ENCODE measurements around the gene FNDC1. TPM values are rescaled to one million over a fixed set of nuclear protein-coding genes. Genes with fewer than 3 reads are reported as not detected.
"Not testable (repeated sequence)": the region's sequence is repeated elsewhere in the genome, so short reads cannot be mapped to it uniquely, and the experiment has no call there.

The FNDC1 gene
- 1 to 10 TPM in 6 of 9 donors, under 1 TPM in 3; 0.51 to 7.5 (median 1.5) TPM for total RNA-seq
- under 1 TPM; 0.08 to 0.19 TPM for polyA plus RNA-seq
- long read RNA-seq, donor 1, result 0 reads
- long read RNA-seq, donor 2, result 0 reads
- long read RNA-seq, donor 3, result 0 reads

- intact Hi-C loops (cut with DNase I), result no loop called here
- peak within 1 kb of the TSS in 2 of 12 donors; percentile 24 to 59 for H3K27ac ChIP-seq
- WGBS, 4 donors, result 1% methylated on average over 59 of the region's 59 CpGs; no CpG with 5 or more reads in 2 of the 4 donors
Measured at GRCh38 chr6:159169193-159169555, at the start of gene FNDC1. TSS of gene FNDC1 (plus strand) at chr6:159169400. CDS start at chr6:159169597, 197 bp downstream.

GRCh38 chr6:159119791-159120190, 49.4 kb upstream of the FNDC1 start:
- Histone ChIP-seq H3K4me3 (no peak overlapping the region), H3K27ac (peak overlapping the region in 1 of 12 donors; percentile 91), H3K27me3 (no peaks in the 10 kb centered on the region), H3K36me3 (no peaks in the 10 kb centered on the region), H3K9me3 (no peaks in the 10 kb centered on the region), H3K4me1 (peaks cover 0 to 60% (median 6%) of the 10 kb centered on the region in 12 donors)
- 88 to 93% (median 91%) methylated on average over 7 of the region's 7 CpGs for WGBS, 4 donors
- intact Hi-C loops (cut with DNase I), result loop anchor here in 3 of 10 donors (10.0 kb wide), 2 partner anchors 405 to 415 kb away; no protein-coding TSS in a partner anchor
- ATAC-seq, result peak in 1 of 4 donors; percentile 49
- no peak for DNase-seq
- TF ChIP-seq CTCF (IDR thresholded peaks at IDR 0.05), result no peak
- TF ChIP-seq POLR2A (IDR thresholded peaks at IDR 0.05), result no peak

More at GRCh38 chr6:159169193-159169555, at the start of gene FNDC1:
- peaks cover 0 to 28% (median 12%) of the 10 kb centered on the region in 12 donors for H3K4me1 ChIP-seq
- ATAC-seq (peak in 2 of 4 donors; percentile 65 to 71), DNase-seq (peak in 3 of 5 donors; percentile 48 to 74 (median 58))
- H3K9me3 ChIP-seq, result no peaks in the 10 kb centered on the region
- peak within 1 kb of the TSS in 11 of 12 donors; percentile 18 to 57 (median 45) for H3K4me3 ChIP-seq
- no peak for TF ChIP-seq POLR2A (IDR thresholded peaks at IDR 0.05)
- TF ChIP-seq CTCF (IDR thresholded peaks at IDR 0.05), result peak in 4 of 12 donors; percentile 8 to 53 (median 22)
- peaks cover 12 to 84% (median 38%) of the 10 kb centered on the region in 9 donors for H3K27me3 ChIP-seq
- no peaks in the 10 kb centered on the region for H3K36me3 ChIP-seq

- no peaks in the 10 kb centered on the region for H3K36me3 ChIP-seq
- peak overlapping the region in 5 of 12 donors; percentile 9 to 91 (median 35) for H3K27ac ChIP-seq
- 75 to 85% (median 82%) methylated on average over 5 of the region's 5 CpGs for WGBS, 4 donors
- ATAC-seq (no peak), DNase-seq (no peak)
- no peak overlapping the region for H3K4me3 ChIP-seq
- H3K4me1 ChIP-seq, result peaks cover 0 to 48% (median 16%) of the 10 kb centered on the region in 12 donors
- intact Hi-C loops (cut with DNase I), result loop anchor here in 2 of 10 donors (10.0 kb wide), 2 partner anchors 407 to 417 kb away; no protein-coding TSS in a partner anchor
- TF ChIP-seq POLR2A (IDR thresholded peaks at IDR 0.05) (no peak), CTCF (IDR thresholded peaks at IDR 0.05) (no peak)
- H3K9me3 ChIP-seq, result no peaks in the 10 kb centered on the region
- no peaks in the 10 kb centered on the region for H3K27me3 ChIP-seq
Measured at GRCh38 chr6:159121486-159121885, 47.7 kb upstream of the FNDC1 start.

GRCh38 chr6:159122453-159122852, 46.7 kb upstream of the FNDC1 start:
- intact Hi-C loops (cut with DNase I), result loop anchor here in 2 of 10 donors (10.0 kb wide), 2 partner anchors 408 to 418 kb away; no protein-coding TSS in a partner anchor
- no peaks in the 10 kb centered on the region for H3K36me3 ChIP-seq
- DNase-seq, result no peak
- H3K4me1 ChIP-seq, result peaks cover 0 to 44% (median 15%) of the 10 kb centered on the region in 12 donors
- H3K9me3 ChIP-seq, result no peaks in the 10 kb centered on the region
- H3K4me3 ChIP-seq, result no peak overlapping the region
- peak overlapping the region in 11 of 12 donors; percentile 48 to 83 (median 74) for H3K27ac ChIP-seq
- no peaks in the 10 kb centered on the region for H3K27me3 ChIP-seq
- 50 to 54% (median 52%) methylated on average over 4 of the region's 4 CpGs for WGBS, 4 donors
- TF ChIP-seq CTCF (IDR thresholded peaks at IDR 0.05) (no peak), POLR2A (IDR thresholded peaks at IDR 0.05) (no peak)
- ATAC-seq, result peak; percentile 32 to 68 (median 58)

GRCh38 chr6:159123831-159124230, 45.4 kb upstream of the FNDC1 start:
- intact Hi-C loops (cut with DNase I), result loop anchor here in 2 of 10 donors (10.0 kb wide), 2 partner anchors 409 to 419 kb away; no protein-coding TSS in a partner anchor
- peak overlapping the region in 8 of 12 donors; percentile 48 to 83 (median 76) for H3K27ac ChIP-seq
- WGBS, 4 donors, result 67 to 89% (median 81%) methylated on average over 2 of the region's 2 CpGs

More at GRCh38 chr6:159123831-159124230, 45.4 kb upstream of the FNDC1 start:
- H3K4me3 ChIP-seq, H3K27me3 ChIP-seq, H3K9me3 ChIP-seq, DNase-seq, ATAC-seq, H3K36me3 ChIP-seq: not testable (repeated sequence)
- peaks cover 0 to 43% (median 12%) of the 10 kb centered on the region in 12 donors for H3K4me1 ChIP-seq

All from heart left ventricle (tissue), 16 donors.